Stimulated activated CD8-positive, alpha-beta memory T cell treated with anti-CD3 and anti-CD28 coated beads, Interleukin-12 subunit alpha, Interleukin-12 subunit beta, amount 100 ng/mL, for 4 hours (primary cell): ENCODE measurements around the gene EPB41L2.
"Not testable (repeated sequence)": the region's sequence is repeated elsewhere in the genome, so short reads cannot be mapped to it uniquely, and the experiment has no call there.

ENCODE experiments used
- DNase-seq: peaks from one replicate; pipeline ENCODE4 v3.0.0-alpha.2; 2020; ENCODE audit warnings: low read depth

The EPB41L2 gene

GRCh38 chr6:131063028-131063763 is at the start of gene EPB41L2:
TSS of gene EPB41L2 (minus strand) at chr6:131063245. CDS start at chr6:130956485, 106,760 bp downstream.
- peak; percentile 71 for DNase-seq

- no peak for DNase-seq
These were observed 49.2 kb upstream of the EPB41L2 start for GRCh38 chr6:131112249-131112648.

- no peak for DNase-seq
These were observed 44.1 kb upstream of the EPB41L2 start for GRCh38 chr6:131107151-131107550.

- no peak for DNase-seq
These were observed 40.9 kb upstream of the EPB41L2 start for GRCh38 chr6:131103901-131104300.

GRCh38 chr6:131103296-131103695 is 40.3 kb upstream of the EPB41L2 start:
- no peak for DNase-seq

GRCh38 chr6:131101911-131102680 is 39.1 kb upstream of the EPB41L2 start:
- DNase-seq = no peak

- no peak for DNase-seq
These were observed 33.7 kb upstream of the EPB41L2 start for GRCh38 chr6:131096786-131097185.

GRCh38 chr6:131093334-131093733 is 30.3 kb upstream of the EPB41L2 start:
- DNase-seq = no peak

GRCh38 chr6:131091944-131092343 is 28.9 kb upstream of the EPB41L2 start:
- not testable (repeated sequence) for DNase-seq

GRCh38 chr6:131090339-131090738 is 27.3 kb upstream of the EPB41L2 start:
- not testable (repeated sequence) for DNase-seq

GRCh38 chr6:131084982-131085381 is 21.9 kb upstream of the EPB41L2 start:
- no peak for DNase-seq

GRCh38 chr6:131083687-131084086 is 20.6 kb upstream of the EPB41L2 start:
- DNase-seq = no peak

GRCh38 chr6:131082335-131082734 is 19.3 kb upstream of the EPB41L2 start:
- DNase-seq = no peak

- DNase-seq = no peak
These were observed 17.0 kb upstream of the EPB41L2 start for GRCh38 chr6:131080084-131080483.

GRCh38 chr6:131073577-131073976 is 10.5 kb upstream of the EPB41L2 start:
- no peak for DNase-seq

- no peak for DNase-seq
These were observed 7.0 kb upstream of the EPB41L2 start for GRCh38 chr6:131070061-131070460.

- DNase-seq = no peak
These were observed 5.1 kb upstream of the EPB41L2 start for GRCh38 chr6:131068165-131068564.

GRCh38 chr6:131067521-131067920 is 4.5 kb upstream of the EPB41L2 start:
- DNase-seq = no peak

- no peak for DNase-seq
These were observed 2.8 kb upstream of the EPB41L2 start for GRCh38 chr6:131065824-131066171.

GRCh38 chr6:131065112-131065823 is 2.2 kb upstream of the EPB41L2 start:
- no peak for DNase-seq

- DNase-seq = no peak
These were observed 773 bp upstream of the EPB41L2 start for GRCh38 chr6:131063764-131064272.

- no peak for DNase-seq
These were observed 611 bp downstream of the EPB41L2 start for GRCh38 chr6:131062241-131063027.
